ENCODE results near the gene TAOK2. TPM values are rescaled to one million over a fixed set of nuclear protein-coding genes. Genes with fewer than 3 reads are reported as not detected.
"Not testable (repeated sequence)": the region's sequence is repeated elsewhere in the genome, so short reads cannot be mapped to it uniquely, and the experiment has no call there.

Gene TAOK2
- total RNA-seq, 2 donors from 2014 or later = 31.1 to 58.3 TPM

DNA sequence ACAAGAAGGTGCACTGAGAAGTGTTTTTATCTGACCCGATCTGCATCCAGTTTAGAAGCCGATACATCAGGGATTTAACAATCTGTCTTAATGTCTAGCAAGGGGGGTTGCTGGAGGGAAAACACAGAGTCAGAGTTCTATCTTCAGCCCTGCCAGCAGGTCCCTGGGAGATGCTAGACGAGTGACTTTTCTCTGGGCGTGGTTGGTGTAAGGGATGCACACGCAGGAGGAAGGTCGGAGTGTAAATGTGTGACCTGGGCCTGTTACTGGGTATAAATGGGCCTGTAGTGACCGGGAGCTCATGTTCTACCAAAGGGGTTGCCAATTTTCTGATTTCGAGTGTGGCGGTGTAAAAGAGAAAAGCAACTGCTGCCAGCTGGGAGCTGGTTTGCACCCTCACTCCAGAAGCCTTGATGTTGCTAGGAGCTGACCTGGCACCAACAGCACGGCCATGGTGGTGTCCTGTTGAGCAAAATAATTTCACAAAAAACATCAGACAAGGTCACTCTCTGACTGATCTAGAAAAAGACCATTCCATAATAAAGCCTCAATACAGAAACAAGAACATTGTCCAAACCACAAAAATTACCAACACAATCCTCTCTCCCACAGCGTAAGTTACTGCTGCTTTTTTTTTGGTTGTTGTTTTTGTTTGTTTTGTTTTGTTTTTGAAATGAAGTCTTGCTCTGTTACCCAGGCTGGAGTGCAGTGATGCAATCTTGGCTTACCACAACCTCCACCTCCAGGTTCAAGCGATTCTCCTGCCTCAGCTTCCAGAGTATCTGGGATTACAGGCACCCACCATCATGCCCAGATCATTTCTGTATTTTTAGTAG is 46.4 kb upstream of the TAOK2 start:
- Histone ChIP-seq H3K4me3 (no peak overlapping the region), H3K27ac (peak overlapping the region; percentile 35 to 94 (median 80)), H3K27me3 (no peaks in the 10 kb centered on the region), H3K4me1 (peaks cover 23% of the 10 kb centered on the region), H3K36me3 (replicated peaks in 1 of 2; ENCODE audit: insufficient read depth in 1 of 2, low read depth in 2 of 2) (no peaks in the 10 kb centered on the region), H3K9me3 (no peaks in the 10 kb centered on the region)
- DNase-seq (no peak), ATAC-seq (no peak)
- TF ChIP-seq, protein P1, sequence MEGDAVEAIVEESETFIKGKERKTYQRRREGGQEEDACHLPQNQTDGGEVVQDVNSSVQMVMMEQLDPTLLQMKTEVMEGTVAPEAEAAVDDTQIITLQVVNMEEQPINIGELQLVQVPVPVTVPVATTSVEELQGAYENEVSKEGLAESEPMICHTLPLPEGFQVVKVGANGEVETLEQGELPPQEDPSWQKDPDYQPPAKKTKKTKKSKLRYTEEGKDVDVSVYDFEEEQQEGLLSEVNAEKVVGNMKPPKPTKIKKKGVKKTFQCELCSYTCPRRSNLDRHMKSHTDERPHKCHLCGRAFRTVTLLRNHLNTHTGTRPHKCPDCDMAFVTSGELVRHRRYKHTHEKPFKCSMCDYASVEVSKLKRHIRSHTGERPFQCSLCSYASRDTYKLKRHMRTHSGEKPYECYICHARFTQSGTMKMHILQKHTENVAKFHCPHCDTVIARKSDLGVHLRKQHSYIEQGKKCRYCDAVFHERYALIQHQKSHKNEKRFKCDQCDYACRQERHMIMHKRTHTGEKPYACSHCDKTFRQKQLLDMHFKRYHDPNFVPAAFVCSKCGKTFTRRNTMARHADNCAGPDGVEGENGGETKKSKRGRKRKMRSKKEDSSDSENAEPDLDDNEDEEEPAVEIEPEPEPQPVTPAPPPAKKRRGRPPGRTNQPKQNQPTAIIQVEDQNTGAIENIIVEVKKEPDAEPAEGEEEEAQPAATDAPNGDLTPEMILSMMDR (IDR thresholded peaks at IDR 0.05) = no peak
- no peak for TF ChIP-seq POLR2A (IDR thresholded peaks at IDR 0.05)
- intact Hi-C loops (cut with DNase I) = no loop called here
- WGBS, 2 donors = 47 to 48% methylated on average over 12 of the region's 12 CpGs

DNA sequence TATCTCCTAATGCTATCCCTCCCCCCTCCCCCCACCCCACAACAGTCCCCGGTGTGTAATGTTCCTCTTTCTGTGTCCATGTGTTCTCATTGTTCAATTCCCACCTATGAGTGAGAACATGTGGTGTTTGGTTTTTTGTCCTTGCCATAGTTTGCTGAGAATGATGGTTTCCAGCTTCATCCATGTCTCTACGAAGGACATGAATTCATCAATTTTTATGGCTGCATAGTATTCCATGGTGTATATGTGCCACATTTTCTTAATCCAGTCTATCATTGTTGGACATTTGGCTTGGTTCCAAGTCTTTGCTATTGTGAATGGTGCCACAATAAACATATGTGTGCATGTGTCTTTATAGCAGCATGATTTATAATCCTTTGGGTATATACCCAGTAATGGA is 41.9 kb upstream of the TAOK2 start:
- H3K27me3 ChIP-seq; intact Hi-C loops (cut with DNase I); H3K36me3 ChIP-seq (replicated peaks in 1 of 2; ENCODE audit: insufficient read depth in 1 of 2, low read depth in 2 of 2); ATAC-seq; DNase-seq; H3K27ac ChIP-seq; H3K4me1 ChIP-seq; H3K4me3 ChIP-seq; H3K9me3 ChIP-seq: not testable (repeated sequence)
- 89 to 97% methylated on average over 2 of the region's 2 CpGs for WGBS, 2 donors

DNA sequence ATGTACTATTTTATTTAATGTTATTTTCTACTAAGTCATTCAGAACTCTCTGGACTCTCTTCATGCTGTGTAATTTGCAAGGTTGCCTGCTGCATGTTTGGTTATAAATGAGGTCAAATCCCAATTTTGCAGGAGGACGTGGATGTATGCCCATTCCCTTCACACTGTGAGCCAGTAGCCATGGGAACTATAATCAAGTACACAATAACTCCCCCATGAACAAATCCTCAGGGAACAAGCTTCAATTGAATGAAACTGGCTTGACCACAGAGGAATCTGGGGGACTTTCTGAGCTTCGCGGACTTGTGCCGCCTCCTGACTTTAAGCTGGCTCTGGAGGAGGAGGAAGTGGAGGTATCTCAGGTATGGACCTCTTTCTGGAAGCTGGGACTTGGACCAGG is 33.0 kb upstream of the TAOK2 start:
- DNase-seq (no peak), ATAC-seq (no peak)
- intact Hi-C loops (cut with DNase I) = no loop called here
- WGBS, 2 donors = 30 to 49% methylated on average over 4 of the region's 4 CpGs
- Histone ChIP-seq H3K4me1 (peaks cover 10% of the 10 kb centered on the region), H3K36me3 (replicated peaks in 1 of 2; ENCODE audit: insufficient read depth in 1 of 2, low read depth in 2 of 2) (no peaks in the 10 kb centered on the region), H3K27ac (no peak overlapping the region), H3K9me3 (no peaks in the 10 kb centered on the region), H3K27me3 (no peaks in the 10 kb centered on the region), H3K4me3 (no peak overlapping the region)
- TF ChIP-seq, protein P1 (IDR thresholded peaks at IDR 0.05) = no peak

DNA sequence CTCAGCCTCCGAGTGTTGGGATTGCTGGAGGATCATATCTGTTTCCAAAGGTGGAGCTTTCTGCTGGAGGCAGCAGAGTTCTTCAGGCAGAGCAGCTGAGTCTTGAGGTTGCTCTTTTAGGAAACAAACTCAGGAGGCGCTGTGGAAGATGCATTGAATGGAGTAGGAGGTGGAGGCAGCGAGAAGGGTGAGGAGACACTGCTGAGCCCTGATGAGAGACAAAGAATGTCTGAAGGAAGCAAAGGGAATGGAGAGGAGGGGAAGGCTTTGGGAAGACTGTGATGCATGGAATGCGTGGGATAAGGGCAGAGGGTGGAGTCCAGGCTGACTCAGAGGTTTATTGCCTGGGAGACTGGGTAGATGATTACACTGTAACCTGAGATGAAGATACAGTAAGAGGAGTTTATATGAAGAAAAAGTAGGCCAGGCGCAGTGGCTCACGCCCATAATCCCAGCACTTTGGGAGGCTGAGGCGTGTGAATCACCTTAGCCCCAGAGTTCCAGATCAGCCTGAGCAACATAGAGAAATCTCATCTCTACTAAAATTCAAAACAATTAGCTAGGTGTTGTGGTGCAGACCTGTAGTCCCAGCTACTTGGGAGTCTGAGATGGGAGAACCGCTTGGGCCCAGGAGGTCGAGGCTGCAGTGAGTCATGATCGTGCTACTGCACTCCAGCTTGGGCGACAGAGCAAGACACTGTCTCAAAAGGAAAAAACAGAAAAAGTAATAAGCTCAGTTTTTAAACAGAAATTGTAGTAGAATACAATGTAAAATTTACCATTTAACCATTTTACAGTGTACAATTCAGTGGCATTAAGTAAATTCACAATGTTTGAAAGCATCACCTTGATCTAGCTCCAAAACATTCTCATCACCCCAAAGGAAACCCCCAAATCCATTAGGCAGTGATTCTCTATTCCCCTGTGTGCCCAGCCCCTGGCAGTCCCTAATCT is 29.5 kb upstream of the TAOK2 start:
- DNase-seq (peak; percentile 30 to 70 (median 55)), ATAC-seq (peak; percentile 95)
- H3K4me3 ChIP-seq = no peak overlapping the region
- WGBS, 2 donors = 50 to 55% methylated on average over 11 of the region's 11 CpGs
- intact Hi-C loops (cut with DNase I) = no loop called here
- H3K4me1 ChIP-seq = peaks cover 10% of the 10 kb centered on the region
- peak in 1 of 3 donors; percentile 27 for TF ChIP-seq POLR2A (IDR thresholded peaks at IDR 0.05)
- TF ChIP-seq, protein P1 (IDR thresholded peaks at IDR 0.05) = no peak
- H3K36me3 ChIP-seq (replicated peaks in 1 of 2; ENCODE audit: insufficient read depth in 1 of 2, low read depth in 2 of 2) = no peaks in the 10 kb centered on the region
- no peaks in the 10 kb centered on the region for H3K9me3 ChIP-seq
- peak overlapping the region; percentile 54 to 71 (median 68) for H3K27ac ChIP-seq
- no peaks in the 10 kb centered on the region for H3K27me3 ChIP-seq

DNA sequence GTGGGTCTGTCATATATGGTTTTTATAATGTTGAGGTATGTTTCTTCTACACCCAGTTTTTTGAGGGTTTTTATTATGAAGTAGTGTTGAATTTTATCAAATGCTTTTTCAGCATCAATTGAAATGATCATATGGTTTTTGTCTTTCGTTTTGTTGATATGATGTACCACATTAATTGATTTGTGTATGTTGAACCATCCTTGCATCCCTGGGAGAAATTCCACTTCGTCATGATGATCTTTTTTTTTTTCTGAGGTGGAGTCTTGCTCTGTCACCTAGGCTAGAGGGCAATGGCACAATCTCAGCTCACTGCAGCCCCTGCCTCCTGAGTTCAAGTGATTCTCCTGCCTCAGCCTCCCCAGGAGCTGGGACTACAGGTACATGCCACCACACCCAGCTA is 25.8 kb upstream of the TAOK2 start:
- DNase-seq (no peak), ATAC-seq (no peak)
- WGBS, 2 donors = 63 to 78% methylated on average over 2 of the region's 2 CpGs
- Histone ChIP-seq H3K4me3 (no peak overlapping the region), H3K4me1 (peaks cover 10% of the 10 kb centered on the region), H3K36me3 (replicated peaks in 1 of 2; ENCODE audit: insufficient read depth in 1 of 2, low read depth in 2 of 2) (no peaks in the 10 kb centered on the region), H3K27me3 (no peaks in the 10 kb centered on the region), H3K27ac (no peak overlapping the region), H3K9me3 (no peaks in the 10 kb centered on the region)
- no peak for TF ChIP-seq POLR2A (IDR thresholded peaks at IDR 0.05)
- TF ChIP-seq, protein P1 (IDR thresholded peaks at IDR 0.05) = no peak
- intact Hi-C loops (cut with DNase I) = no loop called here
